ENCODE data around the gene DIDO1. TPM values are rescaled to one million over a fixed set of nuclear protein-coding genes. Genes with fewer than 3 reads are reported as not detected.
A peak's percentile ranks its signal among the peaks of the same experiment; 100 is the strongest.

Gene DIDO1
- total and polyA plus RNA-seq, 2 of the 13 experiments (the other 11 are each of a cell fraction or from before 2014, with no cell fraction given) = 75.0 to 75.1 TPM

DNA sequence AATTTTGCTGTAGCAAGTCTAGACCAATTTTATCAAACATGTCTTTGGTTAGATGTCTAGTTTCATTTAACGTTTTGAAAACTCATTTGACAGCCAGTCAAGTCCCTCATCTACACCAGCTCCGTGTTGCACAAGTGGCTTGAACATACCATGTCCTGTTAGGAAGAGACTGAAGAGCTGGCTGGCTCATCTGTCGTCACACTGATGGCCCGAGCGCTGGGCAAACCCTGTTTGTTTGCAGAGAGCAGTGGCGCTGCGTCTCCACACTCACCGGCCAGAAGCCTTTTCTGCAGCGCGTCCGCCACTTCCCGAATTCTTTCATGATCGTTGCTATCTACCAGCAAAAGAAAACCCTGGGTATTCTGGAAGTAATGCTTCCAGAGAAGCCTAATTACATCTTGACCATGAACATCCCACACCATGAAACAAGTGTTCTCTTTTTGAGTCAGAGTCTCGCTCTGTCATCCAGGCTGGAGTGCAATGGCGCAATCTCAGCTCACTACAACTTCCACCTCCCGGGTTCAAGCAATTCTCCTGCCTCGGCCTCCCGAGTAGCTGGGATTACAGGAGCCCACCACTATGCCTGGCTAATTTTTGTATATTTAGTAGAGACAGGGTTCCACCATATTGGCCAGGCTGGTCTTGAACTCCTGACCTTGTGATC, 54.0 kb downstream of the DIDO1 start (continued):
- TF ChIP-seq, protein P1, sequence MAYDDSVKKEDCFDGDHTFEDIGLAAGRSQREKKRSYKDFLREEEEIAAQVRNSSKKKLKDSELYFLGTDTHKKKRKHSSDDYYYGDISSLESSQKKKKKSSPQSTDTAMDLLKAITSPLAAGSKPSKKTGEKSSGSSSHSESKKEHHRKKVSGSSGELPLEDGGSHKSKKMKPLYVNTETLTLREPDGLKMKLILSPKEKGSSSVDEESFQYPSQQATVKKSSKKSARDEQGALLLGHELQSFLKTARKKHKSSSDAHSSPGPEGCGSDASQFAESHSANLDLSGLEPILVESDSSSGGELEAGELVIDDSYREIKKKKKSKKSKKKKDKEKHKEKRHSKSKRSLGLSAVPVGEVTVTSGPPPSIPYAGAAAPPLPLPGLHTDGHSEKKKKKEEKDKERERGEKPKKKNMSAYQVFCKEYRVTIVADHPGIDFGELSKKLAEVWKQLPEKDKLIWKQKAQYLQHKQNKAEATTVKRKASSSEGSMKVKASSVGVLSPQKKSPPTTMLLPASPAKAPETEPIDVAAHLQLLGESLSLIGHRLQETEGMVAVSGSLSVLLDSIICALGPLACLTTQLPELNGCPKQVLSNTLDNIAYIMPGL (CRISPR knock-in tag; IDR thresholded peaks at IDR 0.05; ENCODE audit: borderline replicate concordance in 1 of 2, low read depth in 1 of 2) = peak; percentile 44 to 70; a peak in 3 of 4 replicates
- TF ChIP-seq, protein P2, sequence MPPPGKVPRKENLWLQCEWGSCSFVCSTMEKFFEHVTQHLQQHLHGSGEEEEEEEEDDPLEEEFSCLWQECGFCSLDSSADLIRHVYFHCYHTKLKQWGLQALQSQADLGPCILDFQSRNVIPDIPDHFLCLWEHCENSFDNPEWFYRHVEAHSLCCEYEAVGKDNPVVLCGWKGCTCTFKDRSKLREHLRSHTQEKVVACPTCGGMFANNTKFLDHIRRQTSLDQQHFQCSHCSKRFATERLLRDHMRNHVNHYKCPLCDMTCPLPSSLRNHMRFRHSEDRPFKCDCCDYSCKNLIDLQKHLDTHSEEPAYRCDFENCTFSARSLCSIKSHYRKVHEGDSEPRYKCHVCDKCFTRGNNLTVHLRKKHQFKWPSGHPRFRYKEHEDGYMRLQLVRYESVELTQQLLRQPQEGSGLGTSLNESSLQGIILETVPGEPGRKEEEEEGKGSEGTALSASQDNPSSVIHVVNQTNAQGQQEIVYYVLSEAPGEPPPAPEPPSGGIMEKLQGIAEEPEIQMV (CRISPR knock-in tag; IDR thresholded peaks at IDR 0.05; ENCODE audit: low read depth) = peak; percentile 93; the same call in 1 of the 2 replicates
- TF ChIP-seq, protein P3, sequence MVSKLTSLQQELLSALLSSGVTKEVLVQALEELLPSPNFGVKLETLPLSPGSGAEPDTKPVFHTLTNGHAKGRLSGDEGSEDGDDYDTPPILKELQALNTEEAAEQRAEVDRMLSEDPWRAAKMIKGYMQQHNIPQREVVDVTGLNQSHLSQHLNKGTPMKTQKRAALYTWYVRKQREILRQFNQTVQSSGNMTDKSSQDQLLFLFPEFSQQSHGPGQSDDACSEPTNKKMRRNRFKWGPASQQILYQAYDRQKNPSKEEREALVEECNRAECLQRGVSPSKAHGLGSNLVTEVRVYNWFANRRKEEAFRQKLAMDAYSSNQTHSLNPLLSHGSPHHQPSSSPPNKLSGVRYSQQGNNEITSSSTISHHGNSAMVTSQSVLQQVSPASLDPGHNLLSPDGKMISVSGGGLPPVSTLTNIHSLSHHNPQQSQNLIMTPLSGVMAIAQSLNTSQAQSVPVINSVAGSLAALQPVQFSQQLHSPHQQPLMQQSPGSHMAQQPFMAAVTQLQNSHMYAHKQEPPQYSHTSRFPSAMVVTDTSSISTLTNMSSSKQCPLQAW (CRISPR knock-in tag; IDR thresholded peaks at IDR 0.05) = 0 out of 2 replicates have a peak, but pooled peaks have one; percentile 31
- TF ChIP-seq MEIS1 (CRISPR knock-in tag; IDR thresholded peaks at IDR 0.05; ENCODE audit: borderline replicate concordance) (peak; percentile 74; the same call in 1 of the 2 replicates), XRCC5 (optimal IDR thresholded peaks at IDR 0.05; ENCODE audit: low read length) (peak; percentile 67), ZNF33A (CRISPR knock-in tag; IDR thresholded peaks at IDR 0.05; ENCODE audit: borderline replicate concordance) (no peak), STAG1 (CRISPR knock-in tag; IDR thresholded peaks at IDR 0.05) (no peak), RFX3 (CRISPR knock-in tag; IDR thresholded peaks at IDR 0.05) (no peak), ZNF557 (CRISPR knock-in tag; IDR thresholded peaks at IDR 0.05) (no peak), TCF12 (IDR thresholded peaks at IDR 0.05) (no peak), TCF12 (CRISPR knock-in tag; IDR thresholded peaks at IDR 0.05) (no peak), ZFX (CRISPR knock-in tag; IDR thresholded peaks at IDR 0.05; ENCODE audit: low read depth) (peak; percentile 54), ZNF44 (CRISPR knock-in tag; IDR thresholded peaks at IDR 0.05) (peak; percentile 18; the same call in 1 of the 2 replicates), RCOR2 (CRISPR knock-in tag; IDR thresholded peaks at IDR 0.05) (0 out of 2 replicates have a peak, but pooled peaks have one; percentile 15), KAT7 (CRISPR knock-in tag; IDR thresholded peaks at IDR 0.05; ENCODE audit: borderline replicate concordance) (no peak)
- TF ChIP-seq, protein P4, sequence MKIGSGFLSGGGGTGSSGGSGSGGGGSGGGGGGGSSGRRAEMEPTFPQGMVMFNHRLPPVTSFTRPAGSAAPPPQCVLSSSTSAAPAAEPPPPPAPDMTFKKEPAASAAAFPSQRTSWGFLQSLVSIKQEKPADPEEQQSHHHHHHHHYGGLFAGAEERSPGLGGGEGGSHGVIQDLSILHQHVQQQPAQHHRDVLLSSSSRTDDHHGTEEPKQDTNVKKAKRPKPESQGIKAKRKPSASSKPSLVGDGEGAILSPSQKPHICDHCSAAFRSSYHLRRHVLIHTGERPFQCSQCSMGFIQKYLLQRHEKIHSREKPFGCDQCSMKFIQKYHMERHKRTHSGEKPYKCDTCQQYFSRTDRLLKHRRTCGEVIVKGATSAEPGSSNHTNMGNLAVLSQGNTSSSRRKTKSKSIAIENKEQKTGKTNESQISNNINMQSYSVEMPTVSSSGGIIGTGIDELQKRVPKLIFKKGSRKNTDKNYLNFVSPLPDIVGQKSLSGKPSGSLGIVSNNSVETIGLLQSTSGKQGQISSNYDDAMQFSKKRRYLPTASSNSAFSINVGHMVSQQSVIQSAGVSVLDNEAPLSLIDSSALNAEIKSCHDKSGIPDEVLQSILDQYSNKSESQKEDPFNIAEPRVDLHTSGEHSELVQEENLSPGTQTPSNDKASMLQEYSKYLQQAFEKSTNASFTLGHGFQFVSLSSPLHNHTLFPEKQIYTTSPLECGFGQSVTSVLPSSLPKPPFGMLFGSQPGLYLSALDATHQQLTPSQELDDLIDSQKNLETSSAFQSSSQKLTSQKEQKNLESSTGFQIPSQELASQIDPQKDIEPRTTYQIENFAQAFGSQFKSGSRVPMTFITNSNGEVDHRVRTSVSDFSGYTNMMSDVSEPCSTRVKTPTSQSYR (CRISPR knock-in tag; IDR thresholded peaks at IDR 0.05; ENCODE audit: borderline replicate concordance) = peak; percentile 6; the same call in 1 of the 2 replicates
- TF ChIP-seq, protein P5, sequence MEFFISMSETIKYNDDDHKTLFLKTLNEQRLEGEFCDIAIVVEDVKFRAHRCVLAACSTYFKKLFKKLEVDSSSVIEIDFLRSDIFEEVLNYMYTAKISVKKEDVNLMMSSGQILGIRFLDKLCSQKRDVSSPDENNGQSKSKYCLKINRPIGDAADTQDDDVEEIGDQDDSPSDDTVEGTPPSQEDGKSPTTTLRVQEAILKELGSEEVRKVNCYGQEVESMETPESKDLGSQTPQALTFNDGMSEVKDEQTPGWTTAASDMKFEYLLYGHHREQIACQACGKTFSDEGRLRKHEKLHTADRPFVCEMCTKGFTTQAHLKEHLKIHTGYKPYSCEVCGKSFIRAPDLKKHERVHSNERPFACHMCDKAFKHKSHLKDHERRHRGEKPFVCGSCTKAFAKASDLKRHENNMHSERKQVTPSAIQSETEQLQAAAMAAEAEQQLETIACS (CRISPR knock-in tag; IDR thresholded peaks at IDR 0.05) = no peak

All from HepG2 (cell line).